SK-N-MC (cell line): Measurements from ENCODE around the gene ABCG1.

ENCODE experiments used
- EZH2 ChIP-seq: fragments of 200-600 bp; sonication (generic); IDR thresholded peaks from one replicate; pipeline ENCODE4 v1.6.1; 2017; ENCODE audit warnings: antibody characterized with exemption
- FOXP2 ChIP-seq: optimal IDR thresholded peaks from 2 replicates; pipeline ENCODE3; 2011; ENCODE audit warnings: mild to moderate bottlenecking, moderate library complexity; ENCODE audit not compliant: insufficient read depth; ENCODE audit errors: extremely low read length, control extremely low read depth
- POLR2AphosphoS5 ChIP-seq: IDR thresholded peaks from 2 replicates; pipeline ENCODE4 v1.6.1; 2012; ENCODE audit warnings: mild to moderate bottlenecking, low read depth, low read length, borderline replicate concordance

DNA sequence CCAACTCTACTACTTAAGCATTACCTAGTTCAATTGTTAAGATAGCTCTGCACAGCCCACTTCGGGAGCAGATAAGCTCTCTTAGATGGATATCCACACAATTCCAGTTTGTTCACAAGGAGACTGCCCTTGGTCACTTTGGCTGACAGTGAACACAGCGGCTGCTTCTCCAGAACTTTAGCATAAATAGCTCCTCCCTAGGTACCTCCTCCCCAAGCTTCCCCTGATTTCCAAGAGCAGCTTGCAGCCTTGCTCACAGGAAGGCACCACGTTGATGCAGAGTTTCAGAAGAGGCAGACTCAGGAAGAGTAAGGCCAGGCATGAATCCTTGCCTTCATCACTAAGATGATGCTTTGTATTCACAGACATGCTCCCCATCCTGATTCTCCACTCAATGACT, 71.6 kb downstream of the ABCG1 start:
- TF ChIP-seq EZH2 (no peak), POLR2AphosphoS5 (no peak), FOXP2 (no peak)
